HCT116 (cell line): ENCODE results near the gene RALGPS1. TPM values are rescaled to one million over a fixed set of nuclear protein-coding genes. Genes with fewer than 3 reads are reported as not detected.

Source experiments
- ATAC-seq: fragments of 200-7000 bp; cut with Tn5 transposase; 2 replicates; pipeline ENCODE4 v1.9.1; 2020; ENCODE audit warnings: mild to moderate bottlenecking, moderate library complexity
- BruUV-seq: library from RNA; stranded (reverse); fragments of 400-500 nt; replicated peaks from 2 replicates; lab custom pipeline; 2021; lab: Mats Ljungman, UMichigan
- CTCF ChIA-PET: fragments of 300-600 bp; sonication (Branson Sonifier 250); formaldehyde crosslinking; loops from one replicate; lab custom pipeline; 2021; ENCODE audit warnings: antibody characterized with exemption; lab: Charles Lee
- POLR2A ChIA-PET: fragments of 300-600, 350-600 bp; sonication (Branson Sonifier 250); formaldehyde crosslinking; loops from one replicate; lab custom pipeline; 2021; ENCODE audit warnings: antibody characterized with exemption; lab: Charles Lee
- RAD21 ChIA-PET, 2 experiments: fragments of 300-600 bp; sonication (Branson Sonifier 250); formaldehyde crosslinking; loops; one replicate each; lab custom pipeline; 2023; ENCODE audit warnings: low total read pairs in 2 of 2; ENCODE audit not compliant: uncharacterized antibody in 2 of 2, unreplicated experiment in 2 of 2, low non-redundant PET in 1 of 2; lab: Charles Lee
- DNase-seq: peaks from one replicate; pipeline ENCODE4 v3.0.0-alpha.2; 2010; ENCODE audit warnings: low read depth, low spot score
- H2AFZ ChIP-seq: fragments of 200-600 bp; shearing (Covaris generic), sonication (generic); 2 replicates; pipeline ENCODE4 v1.6.1; 2017; ENCODE audit warnings: low read depth, mixed run types, mixed read lengths, antibody characterized with exemption, low read length; ENCODE audit not compliant: poor library complexity, severe bottlenecking
- H3K27ac ChIP-seq: 2 replicates; pipeline ENCODE4 v1.5.1; 2012; ENCODE audit warnings: low read depth, low read length
- H3K27me3 ChIP-seq: fragments of 200-600 bp; sonication (generic); 2 replicates; pipeline ENCODE4 v1.6.1; 2016; ENCODE audit warnings: mixed run types, low read length, mixed read lengths; ENCODE audit not compliant: insufficient read depth
- H3K36me3 ChIP-seq, 2 experiments: fragments of 200-500 bp in 1 of 2; fragments of 200-600 bp in 1 of 2; sonication (Bioruptor generic) in 1 of 2; sonication (generic) in 1 of 2; 2 replicates each; pipeline versions ENCODE4 v1.5.1 to v1.6.1; 2014 to 2016; ENCODE audit warnings: low read length in 2 of 2, inconsistent platforms in 1 of 2, mixed read lengths in 1 of 2, mixed run types in 1 of 2; ENCODE audit not compliant: insufficient read depth in 2 of 2, control insufficient read depth in 1 of 2
- H3K4me1 ChIP-seq, 2 experiments: fragments of 200-600 bp in 1 of 2; sonication (generic) in 1 of 2; 2 replicates each; pipeline versions ENCODE4 v1.5.1 to v1.6.1; 2012 to 2017; ENCODE audit warnings: low read length in 2 of 2, inconsistent platforms in 1 of 2, mild to moderate bottlenecking in 1 of 2, mixed read lengths in 1 of 2, mixed run types in 1 of 2, moderate library complexity in 1 of 2; ENCODE audit not compliant: insufficient read depth in 2 of 2, control insufficient read depth in 1 of 2
- H3K4me2 ChIP-seq: fragments of 200-600 bp; sonication (generic); 2 replicates; pipeline ENCODE4 v1.6.1; 2017; ENCODE audit warnings: mixed run types, low read length, mixed read lengths
- H3K4me3 ChIP-seq, 2 experiments: fragments of 200-600 bp in 1 of 2; sonication (generic) in 1 of 2; replicated peaks in 1 of 2; 2 replicates each; pipeline ENCODE4 v1.5.1; 2011 to 2016; ENCODE audit warnings: low read length in 2 of 2, control low read depth in 1 of 2, low read depth in 1 of 2, mild to moderate bottlenecking in 1 of 2, mixed read lengths in 1 of 2, mixed run types in 1 of 2
- H3K79me2 ChIP-seq: fragments of 200-600 bp; sonication (generic); 2 replicates; pipeline ENCODE4 v1.6.1; 2017; ENCODE audit warnings: mild to moderate bottlenecking, mixed run types, low read length, moderate library complexity, mixed read lengths; ENCODE audit not compliant: insufficient read depth
- H3K9ac ChIP-seq: fragments of 200-600 bp; sonication (generic); 2 replicates; pipeline ENCODE4 v1.6.1; 2016; ENCODE audit warnings: low read length, mixed read lengths
- H3K9me2 ChIP-seq: fragments of 200-600 bp; sonication (generic), shearing (Covaris generic); 2 replicates; pipeline ENCODE4 v1.6.1; 2017; ENCODE audit warnings: mixed run types, mild to moderate bottlenecking, moderate library complexity; ENCODE audit not compliant: insufficient read depth
- H3K9me3 ChIP-seq, 2 experiments: fragments of 200-500 bp in 1 of 2; fragments of 200-600 bp in 1 of 2; sonication (Bioruptor generic) in 1 of 2; sonication (generic) in 1 of 2; 2 replicates each; pipeline ENCODE4 v1.6.1; 2014 to 2017; ENCODE audit warnings: low read length in 2 of 2, mixed read lengths in 2 of 2, inconsistent platforms in 1 of 2, low read depth in 1 of 2, mild to moderate bottlenecking in 1 of 2, mixed run types in 1 of 2, moderate library complexity in 1 of 2; ENCODE audit not compliant: control insufficient read depth in 1 of 2, insufficient read depth in 1 of 2
- H4K20me1 ChIP-seq: fragments of 200-600 bp; sonication (generic), shearing (Covaris generic); 2 replicates; pipeline ENCODE4 v1.6.1; 2017; ENCODE audit warnings: mixed run types, mild to moderate bottlenecking, moderate library complexity; ENCODE audit not compliant: insufficient read depth
- ATF3 ChIP-seq: IDR thresholded peaks from 2 replicates; pipeline ENCODE4 v1.6.1; 2012
- CTCF ChIP-seq, 3 experiments: fragments of 200-600 bp in 1 of 3; sonication (generic) in 1 of 3; IDR thresholded peaks in 2 of 3; conservative IDR thresholded peaks in 1 of 3; 2 replicates each; pipeline ENCODE4 v1.5.1; 2012 to 2017; ENCODE audit warnings: low read depth in 2 of 3, low read length in 2 of 3, antibody characterized with exemption in 1 of 3, borderline replicate concordance in 1 of 3, control low read depth in 1 of 3, mild to moderate bottlenecking in 1 of 3, mixed read lengths in 1 of 3, mixed run types in 1 of 3, moderate library complexity in 1 of 3; ENCODE audit not compliant: insufficient read depth in 1 of 3
- EGR1 ChIP-seq: IDR thresholded peaks from 2 replicates; pipeline ENCODE4 v1.6.1; 2012; ENCODE audit warnings: low read depth
- ELF1 ChIP-seq: IDR thresholded peaks from 2 replicates; pipeline ENCODE4 v1.6.1; 2012; ENCODE audit warnings: low read depth, borderline replicate concordance
- EZH2 ChIP-seq: fragments of 200-600 bp; sonication (generic); IDR thresholded peaks from 2 replicates; pipeline ENCODE4 v1.6.1; 2017; ENCODE audit warnings: antibody characterized with exemption, mixed run types
- EZH2phosphoT487 ChIP-seq: fragments of 200-600 bp; IDR thresholded peaks from 2 replicates; pipeline ENCODE4 v1.6.1; 2018; ENCODE audit warnings: antibody characterized with exemption, borderline replicate concordance
- JUND ChIP-seq: IDR thresholded peaks from 2 replicates; pipeline ENCODE4 v1.6.1; 2012
- MAX ChIP-seq: IDR thresholded peaks from 2 replicates; pipeline ENCODE4 v1.6.1; 2012
- POLR2AphosphoS5 ChIP-seq: IDR thresholded peaks from 2 replicates; pipeline ENCODE4 v1.6.1; 2011; ENCODE audit warnings: mild to moderate bottlenecking, low read depth, low read length, moderate library complexity
- RAD21 ChIP-seq: IDR thresholded peaks from 2 replicates; pipeline ENCODE4 v1.6.1; 2012; ENCODE audit warnings: low read depth, mild to moderate bottlenecking
- SIN3A ChIP-seq: IDR thresholded peaks from 2 replicates; pipeline ENCODE4 v1.6.1; 2012; ENCODE audit warnings: low read depth
- SRF ChIP-seq: IDR thresholded peaks from 2 replicates; pipeline ENCODE4 v1.6.1; 2012; ENCODE audit warnings: low read depth
- TCF7L2 ChIP-seq: IDR thresholded peaks from 2 replicates; pipeline ENCODE4 v1.7.0; 2011; ENCODE audit warnings: borderline replicate concordance, inconsistent platforms; ENCODE audit not compliant: insufficient read depth, insufficient read length; ENCODE audit errors: extremely low read depth
- YY1 ChIP-seq: IDR thresholded peaks from 2 replicates; pipeline ENCODE4 v1.6.1; 2011; ENCODE audit warnings: low read length, low read depth, moderate library complexity, mild to moderate bottlenecking; ENCODE audit not compliant: insufficient replicate concordance; ENCODE audit errors: extremely low read depth
- ZBTB33 ChIP-seq: IDR thresholded peaks from 2 replicates; pipeline ENCODE4 v1.6.1; 2011; ENCODE audit warnings: mild to moderate bottlenecking, low read length, moderate library complexity; ENCODE audit not compliant: insufficient replicate concordance; ENCODE audit errors: extremely low read depth
- ZFX ChIP-seq: fragments of 450-650 bp; IDR thresholded peaks from 2 replicates; pipeline ENCODE4 v1.6.1; 2017
- intact Hi-C: fragments of 100-400 bp; cut with micrococcal nuclease; formaldehyde crosslinking; loops from 2 replicates; pipeline ENCODE4 v1.10.0; 2022
- total RNA-seq: library from RNA; stranded (reverse); gene quantifications from one replicate; pipeline ENCODE4 v1.2.1, GENCODE V29; 2021; ENCODE audit not compliant: unreplicated experiment

RALGPS1 gene
- total RNA-seq, 1 experiment from 2014 or later: 7.6 TPM

DNA sequence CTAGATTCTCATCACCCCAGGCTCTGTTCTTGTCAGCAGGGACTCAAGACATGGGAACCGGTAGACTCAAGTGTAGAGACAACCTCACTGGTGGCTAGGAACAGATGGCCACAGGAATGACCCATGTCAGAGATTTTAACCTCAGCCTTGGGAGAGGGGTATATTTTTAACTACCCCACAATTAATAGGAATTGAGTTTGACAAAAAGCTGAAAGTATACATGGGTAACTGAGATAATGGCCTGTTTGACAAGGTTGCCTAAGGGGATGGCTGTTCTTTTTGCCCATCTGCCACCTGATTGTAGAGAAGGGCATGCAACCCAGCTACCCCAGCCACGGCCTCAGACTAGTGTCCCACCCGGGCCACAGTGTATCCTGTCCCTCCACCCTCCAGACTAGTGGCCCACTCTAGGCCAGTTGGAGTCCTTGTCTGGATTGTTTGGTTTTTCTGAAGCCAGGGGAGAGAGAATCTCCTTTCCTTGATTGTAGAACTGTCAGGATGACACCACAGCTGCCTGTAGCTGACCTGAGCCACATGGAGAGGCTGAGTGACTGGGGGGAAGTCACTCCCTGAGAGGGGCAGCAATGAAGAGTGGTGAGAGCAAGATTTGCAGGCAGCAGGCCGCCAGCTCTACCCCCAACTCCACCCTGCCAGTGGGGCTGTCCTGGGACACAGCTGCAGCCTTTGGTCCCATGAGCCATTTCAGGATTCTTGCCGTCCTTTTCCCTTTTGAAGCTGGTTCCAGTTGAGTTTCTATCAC, 222.5 kb downstream of the RALGPS1 start:
- no peak overlapping the region for H3K4me2 ChIP-seq
- no peak overlapping the region for H3K9ac ChIP-seq
- RAD21 ChIA-PET: no interaction called here
- H3K9me3 ChIP-seq: no peaks in the 10 kb centered on the region
- H4K20me1 ChIP-seq: no peaks in the 10 kb centered on the region
- no peak overlapping the region for H2AFZ ChIP-seq
- H3K9me2 ChIP-seq: no peaks in the 10 kb centered on the region
- TF ChIP-seq EGR1 (no peak), ZFX (no peak), MAX (no peak), ZBTB33 (no peak), POLR2AphosphoS5 (no peak), SRF (no peak), EZH2phosphoT487 (no peak), YY1 (no peak), ELF1 (no peak), TCF7L2 (no peak), EZH2 (no peak), RAD21 (no peak), ATF3 (no peak), JUND (no peak), CTCF (IDR thresholded peaks at IDR 0.05 in 2 of 3, conservative IDR thresholded peaks at IDR 0.05 in 1 of 3; ENCODE audit: borderline replicate concordance in 1 of 3, insufficient read depth in 1 of 3, low read depth in 2 of 3, low read length in 2 of 3) (no peak), SIN3A (no peak)
- intact Hi-C loops: no loop called here
- H3K4me1 ChIP-seq: peaks cover 11 to 14% of the 10 kb centered on the region in 2 experiments
- H3K36me3 ChIP-seq: no peaks in the 10 kb centered on the region
- H3K27me3 ChIP-seq: no peaks in the 10 kb centered on the region
- POLR2A ChIA-PET: no interaction called here
- DNase-seq: no peak
- H3K4me3 ChIP-seq: no peak overlapping the region
- H3K27ac ChIP-seq: no peak overlapping the region
- BruUV-seq: no TSS peak
- CTCF ChIA-PET: no interaction called here
- no peaks in the 10 kb centered on the region for H3K79me2 ChIP-seq
- ATAC-seq: no peak
